Hindlimb muscle (tissue), 1 donor: Measurements from ENCODE around the gene SLC11A1. TPM values are rescaled to one million over a fixed set of nuclear protein-coding genes. Genes with fewer than 3 reads are reported as not detected.
A peak's percentile ranks its signal among the peaks of the same experiment; 100 is the strongest.

Experiments used
- DNase-seq: peaks from one replicate; pipeline ENCODE4 v3.0.0-alpha.2; 2013
- polyA plus RNA-seq: library from polyadenylated mRNA; unstranded; fragments of 120-200 nt; gene quantifications from one replicate; pipeline ENCODE4 v1.2.1, GENCODE V29; 2013; ENCODE audit not compliant: insufficient read length

Gene SLC11A1
- polyA plus RNA-seq, 1 donor: 1.7 TPM

DNA sequence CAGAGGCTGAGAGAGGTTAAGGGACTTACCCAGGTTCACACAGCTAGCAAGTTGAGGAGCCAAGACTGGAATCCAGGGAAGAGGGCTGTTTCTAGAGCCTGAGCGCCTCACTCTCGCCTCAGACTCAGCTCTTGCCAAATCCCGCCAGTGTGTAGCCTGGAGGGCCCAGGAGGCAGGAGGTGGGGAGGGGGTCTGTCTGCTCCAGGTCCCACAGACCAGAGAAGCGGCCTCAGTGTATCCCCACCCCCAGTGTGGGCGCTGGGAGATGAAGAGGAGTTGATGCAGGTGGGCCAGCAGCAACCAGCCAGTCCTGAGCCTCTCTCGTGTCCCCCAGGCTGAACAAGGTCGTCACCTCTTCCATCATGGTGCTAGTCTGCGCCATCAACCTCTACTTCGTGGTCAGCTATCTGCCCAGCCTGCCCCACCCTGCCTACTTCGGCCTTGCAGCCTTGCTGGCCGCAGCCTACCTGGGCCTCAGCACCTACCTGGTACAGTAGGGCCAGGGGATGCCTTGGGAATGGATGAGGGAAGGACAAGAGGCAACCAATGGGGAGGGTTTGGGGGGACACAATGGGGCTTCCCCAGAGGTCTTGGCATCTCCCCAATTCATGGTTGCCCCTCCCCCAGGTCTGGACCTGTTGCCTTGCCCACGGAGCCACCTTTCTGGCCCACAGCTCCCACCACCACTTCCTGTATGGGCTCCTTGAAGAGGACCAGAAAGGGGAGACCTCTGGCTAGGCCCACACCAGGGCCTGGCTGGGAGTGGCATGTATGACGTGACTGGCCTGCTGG is 12.4 kb downstream of the SLC11A1 start:
- DNase-seq: no peak

DNA sequence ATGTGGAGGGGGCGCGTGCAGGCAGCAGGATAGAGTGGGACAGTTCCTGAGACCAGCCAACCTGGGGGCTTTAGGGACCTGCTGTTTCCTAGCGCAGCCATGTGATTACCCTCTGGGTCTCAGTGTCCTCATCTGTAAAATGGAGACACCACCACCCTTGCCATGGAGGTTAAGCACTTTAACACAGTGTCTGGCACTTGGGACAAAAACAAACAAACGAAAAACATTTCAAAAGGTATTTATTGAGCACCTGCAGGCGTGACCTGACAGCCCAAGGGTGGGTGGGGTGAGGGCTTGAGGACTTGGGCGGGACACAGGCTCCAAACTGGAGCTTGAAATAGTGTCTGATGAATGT is 13.0 kb downstream of the SLC11A1 start:
- DNase-seq: no peak

DNA sequence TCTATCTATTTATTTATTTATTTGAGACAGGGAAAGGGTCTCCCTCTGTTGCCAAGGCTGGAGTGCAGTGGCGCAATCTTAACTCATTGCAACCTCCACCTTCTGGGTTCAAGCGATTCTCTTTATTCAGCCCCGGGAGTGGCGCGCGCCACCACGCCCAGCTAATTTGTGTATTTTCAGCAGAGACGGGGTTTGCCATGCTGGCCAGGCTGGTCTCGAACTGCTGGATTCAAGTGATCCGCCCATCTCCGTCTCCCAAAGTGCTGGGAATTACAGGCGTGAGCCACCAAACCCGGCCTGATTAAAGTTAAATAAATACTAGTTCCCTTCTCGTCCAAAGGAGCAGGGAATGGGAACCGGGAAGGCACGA is 13.4 kb downstream of the SLC11A1 start:
- DNase-seq: no peak

DNA sequence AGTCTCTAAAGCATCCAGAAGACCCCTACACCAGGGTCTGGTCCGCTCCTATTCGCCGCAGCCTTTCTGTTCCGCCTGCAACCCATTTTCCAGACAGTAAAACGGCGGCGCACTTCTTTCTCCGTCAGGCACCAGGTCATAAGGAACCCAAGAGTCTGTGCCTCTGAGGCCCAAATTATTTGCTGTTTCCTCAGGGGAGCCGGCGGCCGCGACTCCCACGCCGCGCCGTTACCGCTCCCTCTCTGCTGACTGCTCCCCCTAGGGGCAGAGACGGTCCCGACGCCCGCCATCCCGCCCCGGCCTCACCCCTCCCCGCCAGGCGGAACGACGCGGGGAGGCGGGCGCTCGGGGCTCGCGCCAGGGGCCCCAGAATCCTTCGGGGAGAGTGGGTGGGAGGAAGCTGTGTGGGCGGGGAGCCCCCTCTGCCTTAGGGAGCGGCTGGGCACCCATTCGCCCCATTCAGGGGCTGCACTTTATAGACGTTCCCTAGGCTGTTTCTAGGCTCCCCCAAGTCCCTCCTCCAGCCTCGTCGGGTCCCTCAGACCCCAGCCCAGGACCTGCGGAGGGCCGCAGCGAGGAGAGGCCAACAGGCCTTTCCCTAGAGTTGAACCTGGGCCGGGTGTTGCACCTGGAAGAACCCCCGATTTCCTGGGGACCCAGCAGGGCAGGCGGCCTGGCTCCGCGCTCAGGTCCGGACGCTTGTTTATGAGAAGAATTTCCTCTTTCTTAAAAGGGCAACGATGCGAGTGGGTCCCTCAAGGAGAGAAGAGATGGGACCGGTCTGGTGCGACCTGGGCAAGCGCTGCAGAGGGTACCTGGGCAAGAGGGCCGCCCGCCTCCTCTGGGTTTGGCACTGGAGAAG is 14.0 kb downstream of the SLC11A1 start:
- DNase-seq: peak; percentile 91

DNA sequence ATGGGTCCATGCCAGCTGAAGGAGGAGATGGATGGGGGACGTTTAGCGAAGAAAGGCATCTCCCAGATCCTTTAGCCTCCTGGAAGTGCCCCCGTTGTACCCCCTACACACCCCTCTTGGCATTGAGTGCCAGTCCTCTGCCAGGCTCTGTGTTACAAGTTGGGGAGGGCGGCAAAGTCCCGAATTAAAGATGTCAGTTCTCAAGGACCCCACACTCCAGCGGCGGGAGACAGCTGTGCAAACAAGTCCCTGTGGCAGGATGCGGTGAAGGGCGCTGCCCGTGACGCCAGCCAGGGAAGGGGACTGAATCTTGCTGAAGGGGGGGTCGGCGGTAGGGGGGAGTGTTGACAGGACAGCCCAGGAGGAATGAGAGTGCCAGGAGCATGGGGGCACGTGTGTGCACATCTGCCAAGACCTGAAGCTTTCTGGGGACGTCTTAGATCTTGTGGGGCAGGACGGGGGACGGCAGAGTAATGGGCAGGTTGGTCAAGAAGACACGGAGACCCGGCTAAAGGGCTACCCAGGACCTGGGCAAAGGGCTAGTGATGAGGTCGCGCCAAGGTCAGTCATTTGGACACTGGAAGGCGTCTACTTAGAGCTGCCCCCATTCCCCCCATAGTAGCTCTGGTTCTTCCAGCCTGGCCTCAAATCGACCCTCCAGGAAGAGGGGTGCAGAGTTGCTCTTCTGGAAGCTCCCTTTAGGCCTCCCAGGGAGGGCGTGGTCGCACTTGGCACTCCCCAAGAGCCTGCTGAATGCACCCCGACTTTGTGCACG is 14.8 kb downstream of the SLC11A1 start:
- peak; percentile 56 for DNase-seq

DNA sequence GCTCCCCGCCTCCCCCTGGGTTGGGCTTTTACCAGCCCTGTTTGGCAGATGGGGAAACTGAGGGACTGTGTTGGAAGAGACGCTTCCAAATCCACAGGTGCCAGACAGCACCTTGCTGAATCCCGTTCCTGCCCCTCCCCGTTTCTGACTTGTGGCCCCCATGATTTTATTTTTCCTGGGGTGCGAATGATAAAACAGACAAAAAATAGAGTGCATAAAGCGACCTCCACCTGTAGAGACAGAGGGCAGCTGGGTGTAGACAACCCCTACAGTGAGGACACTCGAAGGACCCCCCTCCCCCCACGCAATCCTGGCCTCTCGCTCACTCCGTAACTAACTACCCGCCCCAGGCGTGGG is 15.4 kb downstream of the SLC11A1 start:
- no peak for DNase-seq

DNA sequence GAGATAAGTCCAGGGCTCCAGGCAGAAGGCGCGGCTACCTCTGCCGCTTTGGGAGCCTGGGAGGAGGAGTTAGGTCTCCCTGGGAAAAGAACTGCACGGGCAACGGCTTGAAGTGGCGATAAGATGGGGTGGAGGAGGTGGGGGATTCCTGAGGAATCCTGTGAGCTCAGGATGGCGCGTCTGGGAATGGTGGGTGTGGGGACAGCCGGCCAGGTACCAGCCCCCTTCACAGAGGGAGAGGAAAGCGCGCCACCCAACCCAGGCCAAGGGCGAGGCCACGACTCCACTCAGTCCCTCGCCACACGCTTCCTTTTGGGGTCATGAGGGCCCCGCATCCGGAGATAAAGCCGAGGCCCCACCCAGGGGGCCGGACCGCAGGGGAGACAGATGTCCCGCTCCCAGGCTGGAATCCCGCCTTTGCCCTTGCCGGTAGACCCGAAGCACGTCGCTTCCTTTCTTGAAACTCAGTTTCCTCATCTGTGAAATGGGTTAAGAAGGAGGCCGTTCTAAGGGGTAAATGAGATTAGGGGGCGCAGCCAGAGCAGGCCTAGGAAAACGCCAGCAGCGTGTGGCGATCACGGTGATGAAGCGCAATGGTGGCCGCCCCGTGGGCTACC is 15.9 kb downstream of the SLC11A1 start:
- DNase-seq: peak; percentile 42

DNA sequence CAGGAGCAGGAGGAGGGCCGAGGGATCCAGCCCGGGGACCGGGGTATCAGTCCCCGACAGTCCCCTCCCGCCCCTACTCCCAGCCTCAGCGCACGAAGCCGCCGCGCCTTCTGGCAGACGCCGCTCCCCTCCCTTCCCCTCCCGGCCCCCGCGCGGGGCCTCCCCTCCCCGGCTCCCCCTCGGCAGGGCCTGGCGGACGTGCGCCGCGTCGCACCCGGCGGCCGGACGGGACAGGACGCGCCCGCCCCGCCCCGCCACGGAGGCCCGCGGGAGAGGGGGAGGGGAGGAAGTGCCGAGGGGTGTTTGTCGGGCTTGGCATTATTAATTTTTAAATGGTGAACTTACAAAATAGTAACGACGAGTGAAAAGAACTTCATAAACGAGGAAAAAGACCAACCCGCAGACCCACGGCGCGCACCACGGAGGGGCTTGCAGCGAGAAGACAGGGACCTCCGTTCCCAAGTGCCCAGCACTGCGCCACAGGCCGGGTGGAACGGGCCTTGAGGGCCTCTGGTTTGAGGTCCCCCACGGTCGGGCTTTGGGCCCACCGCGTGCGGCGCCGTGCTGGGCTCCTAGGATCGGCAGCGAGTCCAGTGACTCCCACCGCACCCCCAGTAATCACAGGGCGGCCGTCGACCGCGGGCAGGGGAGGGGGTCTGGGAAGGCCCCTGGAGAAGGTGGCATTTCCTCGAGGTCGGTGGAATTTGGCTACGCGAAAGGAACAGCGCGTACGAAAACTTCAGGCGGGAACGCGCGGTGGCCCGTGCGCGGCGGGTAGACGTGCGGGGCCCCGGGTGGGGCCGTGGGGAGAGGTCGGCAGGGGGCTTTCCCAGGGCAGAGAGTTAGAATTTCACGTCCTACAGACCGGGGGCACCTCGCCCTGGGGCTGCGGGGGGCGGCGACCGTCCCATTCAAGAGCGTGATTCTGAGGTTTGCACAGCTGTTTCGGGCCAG is 16.6 kb downstream of the SLC11A1 start:
- DNase-seq: peak; percentile 87

DNA sequence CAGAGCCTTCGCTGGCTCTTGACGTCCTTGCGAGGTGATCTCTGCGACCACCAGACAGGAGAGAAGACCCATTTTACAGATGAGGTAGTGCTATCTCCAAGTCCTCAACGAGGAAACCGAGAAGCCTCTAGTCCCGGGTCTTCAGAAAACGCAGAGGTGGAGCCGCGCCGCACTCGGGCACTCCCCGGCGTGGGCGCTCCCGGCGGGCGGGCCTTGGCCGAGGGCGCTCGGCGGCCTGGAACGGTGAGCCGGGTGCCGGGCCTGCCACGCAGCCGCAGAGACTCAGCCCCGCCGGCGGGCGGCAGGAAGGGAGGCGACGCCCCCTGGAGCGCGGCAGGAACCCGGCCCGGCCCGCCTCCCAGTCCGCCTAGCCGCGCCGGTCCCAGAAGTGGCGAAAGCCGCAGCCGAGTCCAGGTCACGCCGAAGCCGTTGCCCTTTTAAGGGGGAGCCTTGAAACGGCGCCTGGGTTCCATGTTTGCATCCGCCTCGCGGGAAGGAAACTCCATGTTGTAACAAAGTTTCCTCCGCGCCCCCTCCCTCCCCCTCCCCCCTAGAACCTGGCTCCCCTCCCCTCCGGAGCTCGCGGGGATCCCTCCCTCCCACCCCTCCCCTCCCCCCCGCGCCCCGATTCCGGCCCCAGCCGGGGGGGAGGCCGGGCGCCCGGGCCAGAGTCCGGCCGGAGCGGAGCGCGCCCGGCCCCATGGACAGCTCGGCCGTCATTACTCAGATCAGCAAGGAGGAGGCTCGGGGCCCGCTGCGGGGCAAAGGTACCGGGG is 17.5 kb downstream of the SLC11A1 start, which contains the start of gene CTDSP1:
Gene CTDSP1 (plus strand): TSS at position 478 of the 776 bp plus-strand sequence. CDS start 223 bp downstream, at position 701.
- DNase-seq: peak; percentile 99

DNA sequence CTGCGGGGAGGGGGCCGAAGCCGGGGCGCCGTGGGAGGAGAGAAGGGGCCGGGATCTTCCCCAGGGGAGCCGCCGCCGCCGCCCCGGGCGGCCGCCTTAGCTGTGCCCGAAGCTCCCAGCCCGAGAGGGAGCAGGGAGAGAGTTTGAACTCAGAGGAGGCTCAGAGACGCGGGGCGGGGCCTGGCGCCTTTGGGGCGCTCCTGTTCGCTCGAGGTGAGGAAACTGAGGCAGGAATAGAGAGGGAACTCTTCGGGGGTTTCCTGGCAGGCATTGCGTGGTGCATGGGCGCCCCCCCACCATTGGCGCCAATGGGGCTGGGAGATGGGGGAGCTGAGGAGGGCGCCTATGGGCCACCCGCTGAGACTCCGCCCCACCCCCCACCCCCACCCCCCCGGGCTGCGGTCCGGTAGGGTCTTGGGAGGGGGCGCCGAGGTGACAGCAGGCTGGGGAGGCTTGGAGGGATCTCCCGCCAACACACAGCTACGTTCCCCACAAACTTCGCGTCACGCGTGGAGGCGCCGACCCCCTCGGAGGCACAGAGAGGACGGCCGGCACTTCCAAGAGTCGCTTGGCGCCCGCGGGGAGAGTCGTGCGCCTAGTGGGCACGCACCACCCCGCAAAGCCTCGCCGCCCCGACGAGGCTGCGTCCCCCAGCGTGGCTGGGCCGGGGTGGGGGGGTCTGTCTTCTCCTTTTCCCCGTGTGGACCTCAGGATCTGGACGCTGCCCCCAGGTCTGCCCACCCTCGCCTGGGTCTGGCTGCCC is 18.3 kb downstream of the SLC11A1 start:
- peak; percentile 31 for DNase-seq

DNA sequence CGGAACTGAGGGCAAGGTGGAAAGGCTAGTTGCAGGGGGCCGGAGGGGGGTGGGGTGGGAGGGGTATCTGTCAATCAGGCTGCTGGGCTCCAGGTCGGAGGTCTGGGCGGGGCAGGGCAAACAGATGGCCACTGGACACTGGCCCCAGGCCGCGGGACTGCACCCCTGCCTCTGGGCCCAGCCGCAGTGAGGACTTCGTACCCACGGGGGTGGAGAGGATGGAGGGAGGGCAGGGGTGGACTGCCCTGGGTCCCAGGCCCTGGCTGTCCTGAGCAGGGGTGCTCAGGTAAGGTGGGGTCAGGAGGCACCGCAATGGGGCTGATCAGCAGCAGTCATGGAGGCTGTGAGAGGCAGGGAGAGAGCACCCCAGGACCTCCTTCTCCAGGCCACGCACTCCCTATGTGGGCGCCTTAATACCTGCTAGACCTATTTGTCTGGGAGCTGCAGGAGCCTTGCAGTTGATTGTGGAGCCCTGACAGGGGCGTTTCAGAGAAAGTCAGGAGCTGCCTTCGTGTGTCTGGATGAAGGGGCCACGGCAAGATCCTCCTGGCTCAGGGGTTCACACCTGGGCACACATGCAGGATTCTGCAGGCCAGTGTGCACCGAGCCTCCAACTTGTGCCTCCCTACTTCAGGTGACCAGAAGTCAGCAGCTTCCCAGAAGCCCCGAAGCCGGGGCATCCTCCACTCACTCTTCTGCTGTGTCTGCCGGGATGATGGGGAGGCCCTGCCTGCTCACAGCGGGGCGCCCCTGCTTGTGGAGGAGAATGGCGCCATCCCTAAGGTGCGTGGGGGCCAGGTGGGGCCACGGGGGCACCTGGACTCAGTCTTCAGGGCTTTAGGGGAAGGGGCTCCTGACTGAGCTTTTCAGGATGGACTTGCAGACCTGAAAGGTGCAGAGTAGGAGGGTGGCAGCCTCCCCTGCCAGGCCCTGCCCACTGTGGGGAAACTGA is 19.1 kb downstream of the SLC11A1 start:
- no peak for DNase-seq

DNA sequence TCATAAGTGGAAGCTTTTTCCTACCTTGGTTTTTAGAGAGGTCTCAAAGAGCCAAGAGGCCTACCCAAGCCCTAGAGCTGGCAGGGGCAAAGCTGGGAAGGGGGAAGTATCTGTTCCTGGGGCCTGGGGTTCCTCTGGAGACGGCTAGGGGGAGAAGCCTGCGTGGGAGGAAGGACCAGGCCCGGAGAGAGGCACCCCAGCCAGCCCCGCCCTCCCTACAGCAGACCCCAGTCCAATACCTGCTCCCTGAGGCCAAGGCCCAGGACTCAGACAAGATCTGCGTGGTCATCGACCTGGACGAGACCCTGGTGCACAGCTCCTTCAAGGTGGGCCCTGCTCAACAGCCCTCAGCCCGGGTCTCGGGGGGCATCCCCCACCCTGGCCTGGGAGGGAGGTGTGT is 19.8 kb downstream of the SLC11A1 start:
- no peak for DNase-seq

DNA sequence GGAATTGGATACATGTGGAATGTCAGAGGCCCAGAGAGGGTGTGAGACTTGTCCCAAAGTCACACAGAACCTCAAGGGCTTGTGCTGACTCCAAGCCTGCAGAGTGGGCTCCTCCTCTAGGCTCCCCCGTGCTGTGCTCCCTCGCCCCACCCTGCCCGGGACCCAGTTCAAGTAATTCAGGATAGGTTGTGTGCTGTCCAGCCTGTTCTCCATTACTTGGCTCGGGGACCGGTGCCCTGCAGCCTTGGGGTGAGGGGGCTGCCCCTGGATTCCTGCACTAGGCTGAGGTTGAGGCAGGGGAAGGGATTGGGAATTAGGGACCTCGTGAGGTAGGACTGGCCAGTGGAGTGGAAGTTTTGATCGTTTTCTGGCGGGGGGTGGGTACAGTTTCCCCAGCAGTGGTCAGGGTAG is 20.4 kb downstream of the SLC11A1 start:
- no peak for DNase-seq

DNA sequence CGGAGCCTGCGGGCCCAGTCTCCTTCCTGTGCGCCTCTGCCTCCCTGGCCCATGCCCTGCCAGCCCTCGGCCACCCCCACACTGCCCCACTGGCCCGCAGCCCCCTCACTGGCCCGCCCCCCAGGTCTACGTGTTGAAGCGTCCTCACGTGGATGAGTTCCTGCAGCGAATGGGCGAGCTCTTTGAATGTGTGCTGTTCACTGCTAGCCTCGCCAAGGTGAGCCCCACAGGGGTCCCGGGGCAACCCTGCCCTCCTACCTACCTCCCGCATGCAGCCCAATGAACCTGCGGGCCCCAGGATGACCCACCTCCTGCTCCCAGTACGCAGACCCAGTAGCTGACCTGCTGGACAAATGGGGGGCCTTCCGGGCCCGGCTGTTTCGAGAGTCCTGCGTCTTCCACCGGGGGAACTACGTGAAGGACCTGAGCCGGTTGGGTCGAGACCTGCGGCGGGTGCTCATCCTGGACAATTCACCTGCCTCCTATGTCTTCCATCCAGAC is 20.9 kb downstream of the SLC11A1 start:
- DNase-seq: no peak

DNA sequence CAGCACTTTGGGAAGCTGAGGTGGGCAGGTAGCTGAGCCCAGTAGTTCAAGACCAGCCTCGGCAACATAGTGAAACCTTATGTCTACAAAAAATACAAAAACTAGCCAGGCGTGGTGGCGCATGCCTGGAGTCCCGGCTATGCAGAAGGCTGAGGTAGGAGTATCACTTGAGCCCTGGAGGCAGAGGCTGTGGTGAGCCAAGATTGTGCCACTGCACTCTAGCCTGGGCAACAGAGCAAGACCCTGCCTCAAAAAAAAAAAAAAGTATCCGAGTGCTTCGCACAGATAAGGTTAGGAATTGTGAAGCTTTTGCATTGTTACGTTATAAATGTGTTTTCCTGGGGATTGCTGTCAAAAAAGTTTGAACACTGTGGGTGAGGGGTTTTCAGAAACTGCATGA is 21.7 kb downstream of the SLC11A1 start:
- no peak for DNase-seq

DNA sequence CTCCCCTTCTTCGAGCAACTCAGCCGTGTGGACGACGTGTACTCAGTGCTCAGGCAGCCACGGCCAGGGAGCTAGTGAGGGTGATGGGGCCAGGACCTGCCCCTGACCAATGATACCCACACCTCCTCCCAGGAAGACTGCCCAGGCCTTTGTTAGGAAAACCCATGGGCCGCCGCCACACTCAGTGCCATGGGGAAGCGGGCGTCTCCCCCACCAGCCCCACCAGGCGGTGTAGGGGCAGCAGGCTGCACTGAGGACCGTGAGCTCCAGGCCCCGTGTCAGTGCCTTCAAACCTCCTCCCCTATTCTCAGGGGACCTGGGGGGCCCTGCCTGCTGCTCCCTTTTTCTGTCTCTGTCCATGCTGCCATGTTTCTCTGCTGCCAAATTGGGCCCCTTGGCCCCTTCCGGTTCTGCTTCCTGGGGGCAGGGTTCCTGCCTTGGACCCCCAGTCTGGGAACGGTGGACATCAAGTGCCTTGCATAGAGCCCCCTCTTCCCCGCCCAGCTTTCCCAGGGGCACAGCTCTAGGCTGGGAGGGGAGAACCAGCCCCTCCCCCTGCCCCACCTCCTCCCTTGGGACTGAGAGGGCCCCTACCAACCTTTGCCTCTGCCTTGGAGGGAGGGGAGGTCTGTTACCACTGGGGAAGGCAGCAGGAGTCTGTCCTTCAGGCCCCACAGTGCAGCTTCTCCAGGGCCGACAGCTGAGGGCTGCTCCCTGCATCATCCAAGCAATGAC is 22.4 kb downstream of the SLC11A1 start:
- no peak for DNase-seq

DNA sequence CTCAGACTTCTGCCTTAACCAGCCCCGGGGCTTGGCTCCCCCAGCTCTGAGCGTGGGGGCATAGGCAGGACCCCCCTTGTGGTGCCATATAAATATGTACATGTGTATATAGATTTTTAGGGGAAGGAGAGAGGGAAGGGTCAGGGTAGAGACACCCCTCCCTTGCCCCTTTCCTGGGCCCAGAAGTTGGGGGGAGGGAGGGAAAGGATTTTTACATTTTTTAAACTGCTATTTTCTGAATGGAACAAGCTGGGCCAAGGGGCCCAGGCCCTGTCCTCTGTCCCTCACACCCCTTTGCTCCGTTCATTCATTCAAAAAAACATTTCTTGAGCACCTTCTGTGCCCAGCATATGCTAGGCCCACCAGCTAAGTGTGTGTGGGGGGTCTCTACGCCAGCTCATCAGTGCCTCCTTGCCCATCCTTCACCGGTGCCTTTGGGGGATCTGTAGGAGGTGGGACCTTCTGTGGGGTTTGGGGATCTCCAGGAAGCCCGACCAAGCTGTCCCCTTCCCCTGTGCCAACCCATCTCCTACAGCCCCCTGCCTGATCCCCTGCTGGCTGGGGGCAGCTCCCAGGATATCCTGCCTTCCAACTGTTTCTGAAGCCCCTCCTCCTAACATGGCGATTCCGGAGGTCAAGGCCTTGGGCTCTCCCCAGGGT is 23.1 kb downstream of the SLC11A1 start:
- DNase-seq: no peak
